Measurements from ENCODE around the gene IQCK. TPM values are rescaled to one million over a fixed set of nuclear protein-coding genes. Genes with fewer than 3 reads are reported as not detected.

The IQCK gene
- total and polyA plus RNA-seq, 8 donors: 3.5 to 100.0 (median 13.6) TPM

DNA sequence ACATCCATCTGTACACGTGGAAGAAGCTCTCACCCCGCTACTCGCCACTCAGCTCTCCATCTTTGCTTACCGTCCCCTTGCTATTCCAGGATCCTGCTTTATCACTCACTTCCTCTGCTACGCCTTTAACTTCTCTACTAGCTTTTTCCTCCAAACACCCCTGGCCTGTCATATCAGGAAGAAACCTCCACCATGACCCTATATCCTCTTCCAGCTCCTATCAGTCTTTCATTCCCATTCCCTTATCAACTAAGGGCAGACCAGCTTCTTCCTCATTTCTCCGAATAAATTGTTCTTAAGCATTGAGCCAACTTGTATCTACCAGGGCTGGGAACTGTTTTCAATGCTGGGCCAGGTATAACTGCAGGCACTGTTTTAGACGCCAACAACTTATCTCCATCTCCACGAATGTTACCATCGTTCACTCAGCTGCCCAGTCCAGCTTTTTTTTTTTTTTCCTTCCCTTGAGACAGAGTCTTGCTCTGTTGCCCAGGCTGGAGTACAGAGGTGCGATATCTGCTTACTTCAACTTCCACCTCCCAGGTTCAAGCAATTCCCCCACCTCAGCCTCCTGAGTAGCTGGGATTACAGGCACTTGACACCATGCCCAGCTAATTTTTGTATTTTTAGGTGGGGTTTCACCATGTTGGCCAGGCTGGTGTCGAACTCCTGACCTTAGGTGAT, 4.3 kb downstream of the IQCK start:
- Histone ChIP-seq H3K4me1 (peaks cover 0 to 29% (median 22%) of the 10 kb centered on the region in 4 donors), H3K27ac (no peak overlapping the region), H3K27me3 (no peaks in the 10 kb centered on the region), H3K36me3 (no peaks in the 10 kb centered on the region), H3K9me3 (no peaks in the 10 kb centered on the region), H3K4me3 (no peak overlapping the region)
- 72 to 80% (median 76%) methylated on average over 11 of the region's 11 CpGs for WGBS, 5 donors
- intact Hi-C loops (cut with DNase I; ENCODE audit: low total_unique reads): no loop called here
- DNase-seq: no peak
- TF ChIP-seq EP300 (IDR thresholded peaks at IDR 0.05) (no peak), POLR2A (IDR thresholded peaks at IDR 0.05) (no peak), CTCF (IDR thresholded peaks at IDR 0.05) (no peak), POLR2AphosphoS5 (IDR thresholded peaks at IDR 0.05) (no peak)

- TF ChIP-seq POLR2A (IDR thresholded peaks at IDR 0.05) (no peak), CTCF (IDR thresholded peaks at IDR 0.05) (no peak), POLR2AphosphoS5 (IDR thresholded peaks at IDR 0.05) (no peak), EP300 (IDR thresholded peaks at IDR 0.05) (no peak)
- H3K4me3 ChIP-seq: no peak overlapping the region
- H3K27me3 ChIP-seq: no peaks in the 10 kb centered on the region
- DNase-seq: no peak
- intact Hi-C loops (cut with DNase I; ENCODE audit: low total_unique reads): no loop called here
- peaks cover 0 to 29% (median 19%) of the 10 kb centered on the region in 4 donors for H3K4me1 ChIP-seq
- H3K36me3 ChIP-seq: no peaks in the 10 kb centered on the region
- WGBS, 5 donors: 81 to 88% (median 83%) methylated on average over 7 of the region's 7 CpGs
- no peaks in the 10 kb centered on the region for H3K9me3 ChIP-seq
- no peak overlapping the region for H3K27ac ChIP-seq
Measured at GRCh38 chr16:19722981-19723380, 4.9 kb downstream of the IQCK start.

DNA sequence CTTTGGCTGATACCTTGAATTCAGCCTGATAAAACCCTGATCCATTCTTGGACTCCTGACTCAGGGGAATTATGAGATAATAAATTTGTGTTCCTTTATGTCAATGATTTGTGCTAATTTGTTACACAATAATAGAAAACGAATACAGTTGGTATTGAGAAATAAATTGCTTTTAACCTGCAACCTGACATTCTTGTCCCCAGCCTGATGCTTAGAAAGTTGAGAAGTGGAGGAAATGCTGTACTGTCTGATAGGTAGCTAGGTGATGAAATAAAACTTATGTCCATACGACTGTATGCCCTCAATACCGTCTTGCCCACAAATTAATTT, 10.5 kb downstream of the IQCK start:
- Histone ChIP-seq H3K4me3 (no peak overlapping the region), H3K4me1 (no peaks in the 10 kb centered on the region), H3K27me3 (no peaks in the 10 kb centered on the region), H3K36me3 (peaks cover 0 to 21% (median 14%) of the 10 kb centered on the region in 4 donors), H3K27ac (no peak overlapping the region), H3K9me3 (no peaks in the 10 kb centered on the region)
- intact Hi-C loops (cut with DNase I; ENCODE audit: low total_unique reads): no loop called here
- 80 to 93% (median 90%) methylated on average over 3 of the region's 3 CpGs for WGBS, 5 donors
- TF ChIP-seq POLR2A (IDR thresholded peaks at IDR 0.05) (no peak), CTCF (IDR thresholded peaks at IDR 0.05) (no peak), EP300 (IDR thresholded peaks at IDR 0.05) (no peak), POLR2AphosphoS5 (IDR thresholded peaks at IDR 0.05) (no peak)
- DNase-seq: no peak

GRCh38 chr16:19733551-19733950, 15.5 kb downstream of the IQCK start:
- H3K36me3 ChIP-seq: peaks cover 0 to 49% (median 20%) of the 10 kb centered on the region in 4 donors
- no peak for TF ChIP-seq POLR2A (IDR thresholded peaks at IDR 0.05)
- TF ChIP-seq POLR2AphosphoS5 (IDR thresholded peaks at IDR 0.05): no peak
- TF ChIP-seq CTCF (IDR thresholded peaks at IDR 0.05): no peak
- H3K4me3 ChIP-seq: no peak overlapping the region
- no peak for DNase-seq
- 90 to 93% (median 91%) methylated on average over 6 of the region's 6 CpGs for WGBS, 5 donors
- intact Hi-C loops (cut with DNase I; ENCODE audit: low total_unique reads): no loop called here
- H3K27me3 ChIP-seq: no peaks in the 10 kb centered on the region
- no peak overlapping the region for H3K27ac ChIP-seq
- peaks cover 0 to 16% (median 3%) of the 10 kb centered on the region in 4 donors for H3K4me1 ChIP-seq
- H3K9me3 ChIP-seq: no peaks in the 10 kb centered on the region

Measured in stomach (tissue), 9 donors.